HTERT RPE-1 (cell line): Measurements from ENCODE around the gene TMCO5A.
"Not testable (repeated sequence)": the region's sequence is repeated elsewhere in the genome, so short reads cannot be mapped to it uniquely, and the experiment has no call there.

Experiments used
- in situ Hi-C: fragments of 300-500 bp; cut with MboI; formaldehyde crosslinking; loops from 4 replicates; pipeline ENCODE4 v1.14.3; 2020; ENCODE audit warnings: low sequenced_read_pairs

The TMCO5A gene

GRCh38 chr15:37934340-37934739, at the start of gene TMCO5A:
TMCO5A (plus strand) TSS chr15:37934640; CDS start chr15:37936324, 1,684 bp downstream.
- in situ Hi-C loops, result no loop called here

- in situ Hi-C loops, result no loop called here
These were observed 48.8 kb upstream of the TMCO5A start for GRCh38 chr15:37885651-37886050.

GRCh38 chr15:37888356-37888755, 46.1 kb upstream of the TMCO5A start:
- in situ Hi-C loops, result no loop called here

GRCh38 chr15:37891766-37892368, 42.6 kb upstream of the TMCO5A start:
- in situ Hi-C loops, result no loop called here

- in situ Hi-C loops, result no loop called here
These were observed 41.1 kb upstream of the TMCO5A start for GRCh38 chr15:37893309-37893708.

GRCh38 chr15:37898362-37898761, 36.1 kb upstream of the TMCO5A start:
- in situ Hi-C loops, result no loop called here

GRCh38 chr15:37900326-37901221, 33.9 kb upstream of the TMCO5A start:
- in situ Hi-C loops, result no loop called here

GRCh38 chr15:37902126-37902525, 32.3 kb upstream of the TMCO5A start:
- in situ Hi-C loops, result no loop called here

- in situ Hi-C loops, result no loop called here
These were observed 30.4 kb upstream of the TMCO5A start for GRCh38 chr15:37903919-37904625.

GRCh38 chr15:37907136-37907535, 27.3 kb upstream of the TMCO5A start:
- in situ Hi-C loops, result no loop called here

- in situ Hi-C loops, result no loop called here
These were observed 12.7 kb upstream of the TMCO5A start for GRCh38 chr15:37921527-37922385.

- in situ Hi-C loops, result no loop called here
These were observed 8.3 kb upstream of the TMCO5A start for GRCh38 chr15:37926136-37926535.

- in situ Hi-C loops, result no loop called here
These were observed 5.2 kb upstream of the TMCO5A start for GRCh38 chr15:37929238-37929637.

GRCh38 chr15:37931321-37931720, 3.1 kb upstream of the TMCO5A start:
- in situ Hi-C loops, result no loop called here

GRCh38 chr15:37931868-37932267, 2.6 kb upstream of the TMCO5A start:
- in situ Hi-C loops, result no loop called here

GRCh38 chr15:37932549-37932948, 1.9 kb upstream of the TMCO5A start:
- in situ Hi-C loops, result no loop called here

GRCh38 chr15:37933666-37934065, 774 bp upstream of the TMCO5A start:
- in situ Hi-C loops, result no loop called here

GRCh38 chr15:37940876-37941275, 6.4 kb downstream of the TMCO5A start:
- in situ Hi-C loops, result no loop called here

- in situ Hi-C loops, result no loop called here
These were observed 7.3 kb downstream of the TMCO5A start for GRCh38 chr15:37941779-37942178.

GRCh38 chr15:37951999-37952398, 17.6 kb downstream of the TMCO5A start:
- in situ Hi-C loops, result no loop called here

- in situ Hi-C loops, result not testable (repeated sequence)
These were observed 26.3 kb downstream of the TMCO5A start for GRCh38 chr15:37960742-37961141.
